HepG2 (cell line): ENCODE data around the gene LRRC15. TPM values are rescaled to one million over a fixed set of nuclear protein-coding genes. Genes with fewer than 3 reads are reported as not detected.

Experiments
- ARID2 ChIP-seq: sonication (generic); formaldehyde crosslinking; IDR thresholded peaks from 2 replicates; pipeline ENCODE4 v1.8.1; 2022; ENCODE audit warnings: mild to moderate bottlenecking, missing genetic modification reagents, borderline replicate concordance
- FOXK2 ChIP-seq: fragments of 450-650 bp; IDR thresholded peaks from 2 replicates; pipeline ENCODE4 v1.6.1; 2016
- JUND ChIP-seq: sonication (generic); formaldehyde crosslinking; IDR thresholded peaks from 2 replicates; pipeline ENCODE4 v1.8.0; 2022; ENCODE audit warnings: mild to moderate bottlenecking, missing genetic modification reagents
- KDM3A ChIP-seq: IDR thresholded peaks from 2 replicates; pipeline ENCODE4 v1.6.1; 2018; ENCODE audit warnings: low read depth, missing compliant biosample characterization
- KDM5B ChIP-seq: sonication (generic); formaldehyde crosslinking; IDR thresholded peaks from 2 replicates; pipeline ENCODE4 v1.4.0; 2020; ENCODE audit warnings: missing genetic modification reagents, mild to moderate bottlenecking, borderline replicate concordance
- NAIF1 ChIP-seq: sonication (generic); formaldehyde crosslinking; IDR thresholded peaks from 2 replicates; pipeline ENCODE4 v1.5.0; 2020; ENCODE audit warnings: mild to moderate bottlenecking, missing genetic modification reagents, borderline replicate concordance
- NFE2 ChIP-seq: sonication (generic); formaldehyde crosslinking; IDR thresholded peaks from 2 replicates; pipeline ENCODE4 v1.4.0; 2020; ENCODE audit warnings: missing genetic modification reagents
- NR2F6 ChIP-seq, 2 experiments: IDR thresholded peaks; 2 replicates each; pipeline ENCODE4 v1.6.1; 2016; ENCODE audit warnings: antibody characterized with exemption in 1 of 2, mild to moderate bottlenecking in 1 of 2
- RAD51 ChIP-seq: fragments of 450-650 bp; IDR thresholded peaks from 2 replicates; pipeline ENCODE4 v1.6.1; 2016; ENCODE audit warnings: borderline replicate concordance
- SMAD3 ChIP-seq: sonication (generic); formaldehyde crosslinking; IDR thresholded peaks from 2 replicates; pipeline ENCODE4 v1.4.0; 2020; ENCODE audit warnings: missing genetic modification reagents
- SMAD9 ChIP-seq: sonication (generic); formaldehyde crosslinking; IDR thresholded peaks from 2 replicates; pipeline ENCODE4 v1.5.1; 2020; ENCODE audit warnings: mild to moderate bottlenecking, missing genetic modification reagents
- STAG1 ChIP-seq: sonication (generic); formaldehyde crosslinking; IDR thresholded peaks from 2 replicates; pipeline ENCODE4 v1.4.0; 2020; ENCODE audit warnings: missing genetic modification reagents
- SUZ12 ChIP-seq: fragments of 150-350 bp; IDR thresholded peaks from 2 replicates; pipeline ENCODE4 v1.6.1; 2014; ENCODE audit warnings: low read depth, low read length
- ZFP1 ChIP-seq: IDR thresholded peaks from 2 replicates; pipeline ENCODE4 v1.6.1; 2016
- ZNF234 ChIP-seq: sonication (generic); formaldehyde crosslinking; conservative IDR thresholded peaks from 2 replicates; pipeline ENCODE4 v1.5.1; 2020; ENCODE audit warnings: mild to moderate bottlenecking, missing genetic modification reagents
- ZNF256 ChIP-seq: sonication (generic); formaldehyde crosslinking; conservative IDR thresholded peaks from 2 replicates; pipeline ENCODE4 v1.4.0; 2020; ENCODE audit warnings: missing genetic modification reagents
- ZNF646 ChIP-seq: sonication (generic); formaldehyde crosslinking; IDR thresholded peaks from 2 replicates; pipeline ENCODE4 v1.9.0; 2021; ENCODE audit warnings: mild to moderate bottlenecking, missing genetic modification reagents
- ZNF878 ChIP-seq: sonication (generic); formaldehyde crosslinking; IDR thresholded peaks from 2 replicates; pipeline ENCODE4 v1.8.1; 2023; ENCODE audit warnings: mild to moderate bottlenecking, missing genetic modification reagents, moderate library complexity
- polyA plus RNA-seq, 8 experiments: library from polyadenylated mRNA; depleted of rRNA in 3 of 8; stranded (reverse) in 7 of 8; unstranded in 1 of 8; fragments of >200 nt; fragmentation: Illumina TruSeq in 4 of 8; extraction: Trizol in 4 of 8; gene quantifications; 2 replicates each; pipeline versions ENCODE4 v1.2.1 to v1.2.3, GENCODE V29; 2011 to 2016; ENCODE audit warnings: low read depth in 4 of 8, missing spikeins in 1 of 8, mixed read lengths in 1 of 8; ENCODE audit not compliant: insufficient read depth in 1 of 8
- total RNA-seq, 5 experiments: library from RNA; depleted of rRNA; stranded (reverse); fragments of >200 nt; fragmentation: Illumina TruSeq; extraction: Trizol; gene quantifications; 2 replicates each; pipeline ENCODE4 v1.2.3, GENCODE V29; 2016; ENCODE audit warnings: low read depth in 1 of 5
- TF ChIP-seq, protein P1 (sequence below): sonication (generic); formaldehyde crosslinking; IDR thresholded peaks from 2 replicates; pipeline ENCODE4 v1.4.0; 2020; ENCODE audit warnings: mild to moderate bottlenecking, low read depth, missing genetic modification reagents
- TF ChIP-seq, protein P2 (sequence below): sonication (generic); formaldehyde crosslinking; IDR thresholded peaks from 2 replicates; pipeline ENCODE4 v1.5.0; 2020; ENCODE audit warnings: mild to moderate bottlenecking, missing genetic modification reagents, borderline replicate concordance

LRRC15 gene
- total and polyA plus RNA-seq, 2 of the 13 experiments (the other 11 are each of a cell fraction or from before 2014, with no cell fraction given), result not detected

- TF ChIP-seq, protein P1, sequence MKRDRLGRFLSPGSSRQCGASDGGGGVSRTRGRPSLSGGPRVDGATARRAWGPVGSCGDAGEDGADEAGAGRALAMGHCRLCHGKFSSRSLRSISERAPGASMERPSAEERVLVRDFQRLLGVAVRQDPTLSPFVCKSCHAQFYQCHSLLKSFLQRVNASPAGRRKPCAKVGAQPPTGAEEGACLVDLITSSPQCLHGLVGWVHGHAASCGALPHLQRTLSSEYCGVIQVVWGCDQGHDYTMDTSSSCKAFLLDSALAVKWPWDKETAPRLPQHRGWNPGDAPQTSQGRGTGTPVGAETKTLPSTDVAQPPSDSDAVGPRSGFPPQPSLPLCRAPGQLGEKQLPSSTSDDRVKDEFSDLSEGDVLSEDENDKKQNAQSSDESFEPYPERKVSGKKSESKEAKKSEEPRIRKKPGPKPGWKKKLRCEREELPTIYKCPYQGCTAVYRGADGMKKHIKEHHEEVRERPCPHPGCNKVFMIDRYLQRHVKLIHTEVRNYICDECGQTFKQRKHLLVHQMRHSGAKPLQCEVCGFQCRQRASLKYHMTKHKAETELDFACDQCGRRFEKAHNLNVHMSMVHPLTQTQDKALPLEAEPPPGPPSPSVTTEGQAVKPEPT (CRISPR knock-in tag), result peak; percentile 75
- TF ChIP-seq NR2F6 (IDR thresholded peaks at IDR 0.05) (peak; percentile 49), NR2F6 (CRISPR knock-in tag; IDR thresholded peaks at IDR 0.05) (peak; percentile 30; the same call in 1 of the 2 replicates), FOXK2 (no peak), ZNF256 (CRISPR knock-in tag) (peak; percentile 83; the same call in 1 of the 2 replicates), SMAD9 (CRISPR knock-in tag) (0 out of 2 replicates have a peak, but pooled peaks have one; percentile 80), STAG1 (CRISPR knock-in tag) (peak; percentile 96), ZNF878 (CRISPR knock-in tag) (peak; percentile 89), NAIF1 (CRISPR knock-in tag) (peak; percentile 93), RAD51 (no peak), ARID2 (CRISPR knock-in tag) (peak; percentile 71; the same call in 1 of the 2 replicates), NFE2 (CRISPR knock-in tag) (no peak), JUND (CRISPR knock-in tag) (0 out of 2 replicates have a peak, but pooled peaks have one; percentile 13), KDM5B (peak; percentile 100), ZFP1 (CRISPR knock-in tag) (0 out of 2 replicates have a peak, but pooled peaks have one; percentile 12), SMAD3 (CRISPR knock-in tag) (no peak), ZNF234 (0 out of 2 replicates have a peak, but pooled peaks have one; percentile 47), ZNF646 (CRISPR knock-in tag) (peak; percentile 80), SUZ12 (no peak), KDM3A (peak; percentile 94)
- TF ChIP-seq, protein P2, sequence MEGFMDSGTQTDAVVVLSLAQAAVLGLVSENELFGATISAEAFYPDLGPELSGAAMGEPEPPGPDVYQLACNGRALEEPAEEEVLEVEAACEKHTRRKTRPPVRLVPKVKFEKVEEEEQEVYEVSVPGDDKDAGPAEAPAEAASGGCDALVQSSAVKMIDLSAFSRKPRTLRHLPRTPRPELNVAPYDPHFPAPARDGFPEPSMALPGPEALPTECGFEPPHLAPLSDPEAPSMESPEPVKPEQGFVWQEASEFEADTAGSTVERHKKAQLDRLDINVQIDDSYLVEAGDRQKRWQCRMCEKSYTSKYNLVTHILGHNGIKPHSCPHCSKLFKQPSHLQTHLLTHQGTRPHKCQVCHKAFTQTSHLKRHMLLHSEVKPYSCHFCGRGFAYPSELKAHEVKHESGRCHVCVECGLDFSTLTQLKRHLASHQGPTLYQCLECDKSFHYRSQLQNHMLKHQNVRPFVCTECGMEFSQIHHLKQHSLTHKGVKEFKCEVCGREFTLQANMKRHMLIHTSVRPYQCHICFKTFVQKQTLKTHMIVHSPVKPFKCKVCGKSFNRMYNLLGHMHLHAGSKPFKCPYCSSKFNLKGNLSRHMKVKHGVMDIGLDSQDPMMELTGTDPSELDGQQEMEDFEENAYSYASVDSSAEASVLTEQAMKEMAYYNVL (CRISPR knock-in tag), result peak; percentile 70
These were observed 36.1 kb downstream of the LRRC15 start (continued) for GRCh38 chr3:194333212-194333980.
